ENCODE results near the gene UROC1. TPM values are rescaled to one million over a fixed set of nuclear protein-coding genes. Genes with fewer than 3 reads are reported as not detected.

The UROC1 gene
- total RNA-seq, 2 experiments from 2014 or later: 0.09 TPM; not detected in 1

GRCh38 chr3:126527455-126528211 lies 10.1 kb upstream of the UROC1 start:
- ChIA-PET CTCF (ENCODE audit: unreplicated experiment) (interaction anchor here (0.6 kb wide), 1 partner anchor 283 kb away, joined by 4 read pairs; no protein-coding TSS in a partner anchor), POLR2A (no interaction called here)
- Histone ChIP-seq H3K4me3 (ENCODE audit: low read depth, low read length, poor library complexity, severe bottlenecking) (no peak overlapping the region), H3K36me3 (ENCODE audit: insufficient read depth, low read length) (no peaks in the 10 kb centered on the region), H3K4me1 (ENCODE audit: insufficient read depth, low read length, poor library complexity, severe bottlenecking) (no peaks in the 10 kb centered on the region), H3K9me3 (ENCODE audit: low read length) (no peaks in the 10 kb centered on the region), H3K4me2 (ENCODE audit: low read length) (no peak overlapping the region), H2AFZ (ENCODE audit: low read length) (no peak overlapping the region), H4K20me1 (ENCODE audit: insufficient read depth, low read length) (no peaks in the 10 kb centered on the region), H3K9me2 (ENCODE audit: insufficient read depth, low read length) (no peaks in the 10 kb centered on the region), H3K27ac (ENCODE audit: low read depth, low read length, poor library complexity, severe bottlenecking) (no peak overlapping the region), H3K79me2 (ENCODE audit: insufficient read depth, low read depth, low read length) (no peaks in the 10 kb centered on the region)
- intact Hi-C loops (cut with micrococcal nuclease; ENCODE audit: unreplicated experiment): no loop called here
- DNase-seq (ENCODE audit: low spot score): no peak
- TF ChIP-seq CTCF (conservative IDR thresholded peaks at IDR 0.05; ENCODE audit: low read length) (no peak), EZH2phosphoT487 (IDR thresholded peaks at IDR 0.05; ENCODE audit: borderline replicate concordance, low read depth, low read length) (no peak)
- no TSS peak for BruUV-seq (replicated peaks)

- H3K4me2 ChIP-seq (ENCODE audit: low read length): no peak overlapping the region
- no peaks in the 10 kb centered on the region for H3K9me2 ChIP-seq (ENCODE audit: insufficient read depth, low read length)
- no peaks in the 10 kb centered on the region for H3K79me2 ChIP-seq (ENCODE audit: insufficient read depth, low read depth, low read length)
- H3K36me3 ChIP-seq (ENCODE audit: insufficient read depth, low read length): no peaks in the 10 kb centered on the region
- CTCF ChIA-PET (ENCODE audit: unreplicated experiment): no interaction called here
- no peak overlapping the region for H2AFZ ChIP-seq (ENCODE audit: low read length)
- POLR2A ChIA-PET: no interaction called here
- no peak overlapping the region for H3K27ac ChIP-seq (ENCODE audit: low read depth, low read length, poor library complexity, severe bottlenecking)
- no peak overlapping the region for H3K4me3 ChIP-seq (ENCODE audit: low read depth, low read length, poor library complexity, severe bottlenecking)
- H3K4me1 ChIP-seq (ENCODE audit: insufficient read depth, low read length, poor library complexity, severe bottlenecking): no peaks in the 10 kb centered on the region
- TF ChIP-seq CTCF (conservative IDR thresholded peaks at IDR 0.05; ENCODE audit: low read length): no peak
- no peak for TF ChIP-seq EZH2phosphoT487 (IDR thresholded peaks at IDR 0.05; ENCODE audit: borderline replicate concordance, low read depth, low read length)
- DNase-seq (ENCODE audit: low spot score): no peak
- H3K9me3 ChIP-seq (ENCODE audit: low read length): no peaks in the 10 kb centered on the region
- H4K20me1 ChIP-seq (ENCODE audit: insufficient read depth, low read length): no peaks in the 10 kb centered on the region
- no TSS peak for BruUV-seq (replicated peaks)
- intact Hi-C loops (cut with micrococcal nuclease; ENCODE audit: unreplicated experiment): no loop called here
These were observed 9.4 kb upstream of the UROC1 start for GRCh38 chr3:126527006-126527405.

GRCh38 chr3:126526668-126527005 lies 9.1 kb upstream of the UROC1 start:
- Histone ChIP-seq H3K9me3 (ENCODE audit: low read length) (no peaks in the 10 kb centered on the region), H3K36me3 (ENCODE audit: insufficient read depth, low read length) (no peaks in the 10 kb centered on the region), H2AFZ (ENCODE audit: low read length) (no peak overlapping the region), H3K4me2 (ENCODE audit: low read length) (no peak overlapping the region), H3K4me1 (ENCODE audit: insufficient read depth, low read length, poor library complexity, severe bottlenecking) (no peaks in the 10 kb centered on the region), H4K20me1 (ENCODE audit: insufficient read depth, low read length) (no peaks in the 10 kb centered on the region), H3K4me3 (ENCODE audit: low read depth, low read length, poor library complexity, severe bottlenecking) (no peak overlapping the region), H3K27ac (ENCODE audit: low read depth, low read length, poor library complexity, severe bottlenecking) (no peak overlapping the region), H3K9me2 (ENCODE audit: insufficient read depth, low read length) (no peaks in the 10 kb centered on the region), H3K79me2 (ENCODE audit: insufficient read depth, low read depth, low read length) (no peaks in the 10 kb centered on the region)
- ChIA-PET POLR2A (no interaction called here), CTCF (ENCODE audit: unreplicated experiment) (no interaction called here)
- no peak for DNase-seq (ENCODE audit: low spot score)
- intact Hi-C loops (cut with micrococcal nuclease; ENCODE audit: unreplicated experiment): no loop called here
- TF ChIP-seq CTCF (conservative IDR thresholded peaks at IDR 0.05; ENCODE audit: low read length): no peak
- no peak for TF ChIP-seq EZH2phosphoT487 (IDR thresholded peaks at IDR 0.05; ENCODE audit: borderline replicate concordance, low read depth, low read length)
- no TSS peak for BruUV-seq (replicated peaks)

Data from OCI-LY7 (cell line).